ENCODE data around the gene ZDHHC24.

ZDHHC24 gene

GRCh38 chr11:66561178-66561974, 15.5 kb upstream of the ZDHHC24 start:
- Histone ChIP-seq H3K36me3 (no peaks in the 10 kb centered on the region), H3K4me1 (no peaks in the 10 kb centered on the region)

GRCh38 chr11:66559866-66560676, 14.2 kb upstream of the ZDHHC24 start:
- H3K4me1 ChIP-seq, result no peaks in the 10 kb centered on the region
- H3K27me3 ChIP-seq, result no peaks in the 10 kb centered on the region; a peak in 1 of 22 replicates
- no peak overlapping the region for H3K4me2 ChIP-seq
- no peak overlapping the region for H3K4me3 ChIP-seq
- peaks cover 0 to 4% (median 0%) of the 10 kb centered on the region in 11 experiments; a peak in 1 of 22 replicates for H4K20me1 ChIP-seq
- no peak overlapping the region for H3K27ac ChIP-seq
- H3K9me3 ChIP-seq (replicated peaks in 1 of 11), result no peaks in the 10 kb centered on the region
- TF ChIP-seq Cebpa-rat (IDR thresholded peaks at IDR 0.05), result no peak
- H3K9ac ChIP-seq, result no peak overlapping the region
- H3K36me3 ChIP-seq, result no peaks in the 10 kb centered on the region

More at GRCh38 chr11:66561178-66561974, 15.5 kb upstream of the ZDHHC24 start:
- Histone ChIP-seq H3K27ac (no peak overlapping the region), H3K9ac (no peak overlapping the region), H3K4me2 (no peak overlapping the region), H4K20me1 (peaks cover 0 to 4% (median 0%) of the 10 kb centered on the region in 11 experiments; a peak in 1 of 22 replicates), H3K27me3 (peaks cover 0 to 11% (median 5%) of the 10 kb centered on the region in 11 experiments; a peak in 16 of 22 replicates), H3K4me3 (no peak overlapping the region), H3K9me3 (replicated peaks in 1 of 11) (no peaks in the 10 kb centered on the region)
- no peak for TF ChIP-seq Cebpa-rat (IDR thresholded peaks at IDR 0.05)

- no peak for TF ChIP-seq Cebpa-rat (IDR thresholded peaks at IDR 0.05)
- Histone ChIP-seq H3K27me3 (no peaks in the 10 kb centered on the region), H4K20me1 (no peaks in the 10 kb centered on the region; a peak in 1 of 22 replicates), H3K4me3 (no peak overlapping the region), H3K9ac (no peak overlapping the region), H3K4me2 (no peak overlapping the region), H3K27ac (no peak overlapping the region), H3K4me1 (no peaks in the 10 kb centered on the region), H3K9me3 (replicated peaks in 1 of 11) (no peaks in the 10 kb centered on the region), H3K36me3 (no peaks in the 10 kb centered on the region)
Measured at GRCh38 chr11:66559142-66559865, 13.5 kb upstream of the ZDHHC24 start.

GRCh38 chr11:66557733-66558326, 12.0 kb upstream of the ZDHHC24 start:
- no peaks in the 10 kb centered on the region for H3K4me1 ChIP-seq
- H3K4me2 ChIP-seq, result no peak overlapping the region
- no peaks in the 10 kb centered on the region for H4K20me1 ChIP-seq
- TF ChIP-seq Cebpa-rat (IDR thresholded peaks at IDR 0.05), result no peak
- no peak overlapping the region for H3K4me3 ChIP-seq
- no peaks in the 10 kb centered on the region for H3K27me3 ChIP-seq
- no peaks in the 10 kb centered on the region for H3K9me3 ChIP-seq (replicated peaks in 1 of 11)
- no peak overlapping the region for H3K27ac ChIP-seq
- no peaks in the 10 kb centered on the region for H3K36me3 ChIP-seq
- H3K9ac ChIP-seq, result no peak overlapping the region

- no peak overlapping the region for H3K4me3 ChIP-seq
- H3K36me3 ChIP-seq, result no peaks in the 10 kb centered on the region
- no peak overlapping the region for H3K27ac ChIP-seq
- no peak overlapping the region for H3K4me2 ChIP-seq
- H4K20me1 ChIP-seq, result no peaks in the 10 kb centered on the region
- no peaks in the 10 kb centered on the region for H3K9me3 ChIP-seq (replicated peaks in 1 of 11)
- H3K27me3 ChIP-seq, result no peaks in the 10 kb centered on the region
- no peak overlapping the region for H3K9ac ChIP-seq
- TF ChIP-seq Cebpa-rat (IDR thresholded peaks at IDR 0.05), result no peak
- H3K4me1 ChIP-seq, result no peaks in the 10 kb centered on the region
Measured at GRCh38 chr11:66556086-66556485, 10.2 kb upstream of the ZDHHC24 start.

- Histone ChIP-seq H3K4me1 (no peaks in the 10 kb centered on the region), H3K27ac (no peak overlapping the region)
Measured at GRCh38 chr11:66555416-66555815, 9.6 kb upstream of the ZDHHC24 start.

GRCh38 chr11:66554602-66555001, 8.8 kb upstream of the ZDHHC24 start:
- TF ChIP-seq Cebpa-rat (IDR thresholded peaks at IDR 0.05), result no peak
- Histone ChIP-seq H3K27me3 (no peaks in the 10 kb centered on the region), H4K20me1 (no peaks in the 10 kb centered on the region), H3K27ac (no peak overlapping the region), H3K9me3 (replicated peaks in 1 of 11) (no peaks in the 10 kb centered on the region), H3K4me2 (no peak overlapping the region), H3K4me3 (no peak overlapping the region), H3K9ac (no peak overlapping the region), H3K36me3 (no peaks in the 10 kb centered on the region), H3K4me1 (no peaks in the 10 kb centered on the region)

More at GRCh38 chr11:66555416-66555815, 9.6 kb upstream of the ZDHHC24 start:
- no peak overlapping the region for H3K4me3 ChIP-seq
- no peak for TF ChIP-seq Cebpa-rat (IDR thresholded peaks at IDR 0.05)
- no peaks in the 10 kb centered on the region for H4K20me1 ChIP-seq
- no peaks in the 10 kb centered on the region for H3K9me3 ChIP-seq (replicated peaks in 1 of 11)
- no peaks in the 10 kb centered on the region for H3K36me3 ChIP-seq
- no peak overlapping the region for H3K4me2 ChIP-seq
- H3K9ac ChIP-seq, result no peak overlapping the region
- no peaks in the 10 kb centered on the region for H3K27me3 ChIP-seq

- no peaks in the 10 kb centered on the region for H3K27me3 ChIP-seq
- H3K4me1 ChIP-seq, result peaks cover 0 to 21% (median 11%) of the 10 kb centered on the region in 10 experiments; a peak in 16 of 20 replicates
- no peak overlapping the region for H3K9ac ChIP-seq
- no peaks in the 10 kb centered on the region for H3K36me3 ChIP-seq
- H3K27ac ChIP-seq, result no peak overlapping the region
- no peaks in the 10 kb centered on the region for H3K9me3 ChIP-seq (replicated peaks in 1 of 11)
- no peak for TF ChIP-seq Cebpa-rat (IDR thresholded peaks at IDR 0.05)
- no peaks in the 10 kb centered on the region for H4K20me1 ChIP-seq
- no peak overlapping the region for H3K4me2 ChIP-seq
- H3K4me3 ChIP-seq, result no peak overlapping the region
Measured at GRCh38 chr11:66550887-66551286, 5.0 kb upstream of the ZDHHC24 start.

GRCh38 chr11:66549696-66550095, 3.8 kb upstream of the ZDHHC24 start:
- Histone ChIP-seq H4K20me1 (no peaks in the 10 kb centered on the region), H3K36me3 (no peaks in the 10 kb centered on the region), H3K4me1 (peaks cover 7 to 27% (median 18%) of the 10 kb centered on the region in 10 experiments), H3K9ac (no peak overlapping the region), H3K9me3 (replicated peaks in 1 of 11) (no peaks in the 10 kb centered on the region), H3K4me2 (no peak overlapping the region), H3K27me3 (no peaks in the 10 kb centered on the region), H3K4me3 (no peak overlapping the region), H3K27ac (no peak overlapping the region)
- no peak for TF ChIP-seq Cebpa-rat (IDR thresholded peaks at IDR 0.05)

Data from BLaER1 treated with 17β-estradiol and CSF1 and Interleukin-3, amounts not matched to agents 10 nM and 100 nM (cell line).